IMR-90 (cell line): ENCODE measurements around the gene MYH7B. TPM values are rescaled to one million over a fixed set of nuclear protein-coding genes. Genes with fewer than 3 reads are reported as not detected.

Experiments used
- ATAC-seq: fragments of 200-7000 bp; cut with Tn5 transposase; 2 replicates; pipeline ENCODE4 v1.9.1; 2020; ENCODE audit warnings: low read depth, mild to moderate bottlenecking, moderate library complexity
- BruUV-seq: library from RNA; stranded (reverse); fragments of 400-500 nt; replicated peaks from 2 replicates; lab custom pipeline; 2021; lab: Mats Ljungman, UMichigan
- CTCF ChIA-PET: fragments of 300-600 bp; formaldehyde crosslinking; extraction: SDS; loops from one replicate; lab custom pipeline; 2021; ENCODE audit warnings: antibody characterized with exemption; lab: Yijun Ruan, JAX
- POLR2A ChIA-PET: fragments of 300-600 bp; sonication (Branson Sonifier 250); formaldehyde crosslinking; loops from one replicate; lab custom pipeline; 2022; ENCODE audit warnings: antibody characterized with exemption; ENCODE audit not compliant: unreplicated experiment; lab: Charles Lee
- DNase-seq: peaks from one replicate; pipeline ENCODE4 v3.0.0; 2013
- H2AFZ ChIP-seq: replicated peaks from 2 replicates; pipeline ENCODE3; 2013; ENCODE audit warnings: low read length, mild to moderate bottlenecking; ENCODE audit not compliant: poor library complexity
- H2AK5ac ChIP-seq: 2 replicates; pipeline ENCODE4 v1.6.1; 2013; ENCODE audit warnings: low read depth, low read length, inconsistent platforms
- H2AK9ac ChIP-seq: replicated peaks from 2 replicates; pipeline ENCODE3; 2013; ENCODE audit warnings: mild to moderate bottlenecking, low read depth, low read length, moderate library complexity; ENCODE audit not compliant: poor library complexity
- H2BK120ac ChIP-seq: 2 replicates; pipeline ENCODE4 v1.6.1; 2013; ENCODE audit warnings: low read depth, low read length, inconsistent platforms
- H2BK15ac ChIP-seq: 3 replicates; pipeline ENCODE4 v1.6.1; 2013; ENCODE audit warnings: low read depth, low read length, inconsistent platforms
- H2BK20ac ChIP-seq: 2 replicates; pipeline ENCODE4 v1.6.1; 2013; ENCODE audit warnings: low read depth, mild to moderate bottlenecking, inconsistent platforms, low read length, moderate library complexity
- H2BK5ac ChIP-seq: 2 replicates; pipeline ENCODE4 v1.6.1; 2013; ENCODE audit warnings: mild to moderate bottlenecking, low read depth, low read length, inconsistent platforms; ENCODE audit not compliant: poor library complexity, severe bottlenecking
- H3K14ac ChIP-seq: replicated peaks from 2 replicates; pipeline ENCODE4 v1.6.1; 2013; ENCODE audit warnings: low read depth, low read length, inconsistent platforms
- H3K18ac ChIP-seq: 2 replicates; pipeline ENCODE4 v1.6.1; 2013; ENCODE audit warnings: low read depth, low read length, control low read depth
- H3K23ac ChIP-seq: 2 replicates; pipeline ENCODE4 v1.6.1; 2013; ENCODE audit warnings: low read depth, low read length, inconsistent platforms
- H3K27ac ChIP-seq: 2 replicates; pipeline ENCODE4 v1.5.1; 2013; ENCODE audit warnings: mild to moderate bottlenecking, control low read depth, low read length; ENCODE audit not compliant: insufficient read depth
- H3K27me3 ChIP-seq: 2 replicates; pipeline ENCODE4 v1.6.1; 2013; ENCODE audit warnings: low read length; ENCODE audit not compliant: control insufficient read depth, insufficient read depth
- H3K36me3 ChIP-seq: 2 replicates; pipeline ENCODE4 v1.6.1; 2013; ENCODE audit warnings: low read length, mixed read lengths; ENCODE audit not compliant: control insufficient read depth, insufficient read depth
- H3K4ac ChIP-seq: 2 replicates; pipeline ENCODE4 v1.6.1; 2013; ENCODE audit warnings: low read depth, low read length, inconsistent platforms
- H3K4me1 ChIP-seq: 2 replicates; pipeline ENCODE4 v1.6.1; 2013; ENCODE audit warnings: low read length, mixed read lengths; ENCODE audit not compliant: control insufficient read depth, insufficient read depth
- H3K4me2 ChIP-seq: 2 replicates; pipeline ENCODE4 v1.6.1; 2013; ENCODE audit warnings: low read depth, mild to moderate bottlenecking, control low read depth, low read length, moderate library complexity
- H3K4me3 ChIP-seq: 2 replicates; pipeline ENCODE4 v1.5.1; 2013; ENCODE audit warnings: low read depth, mild to moderate bottlenecking, control low read depth, low read length, moderate library complexity; ENCODE audit not compliant: insufficient read depth
- H3K56ac ChIP-seq: 2 replicates; pipeline ENCODE4 v1.6.1; 2013; ENCODE audit warnings: low read length, inconsistent platforms; ENCODE audit not compliant: insufficient read depth; ENCODE audit errors: extremely low read depth
- H3K79me1 ChIP-seq, 2 experiments: 2 replicates each; pipeline ENCODE4 v1.6.1; 2013; ENCODE audit warnings: low read length in 2 of 2, inconsistent platforms in 1 of 2, low read depth in 1 of 2
- H3K9ac ChIP-seq: 2 replicates; pipeline ENCODE4 v1.6.1; 2013; ENCODE audit warnings: low read depth, low read length, control low read depth
- H3K9me1 ChIP-seq: 2 replicates; pipeline ENCODE4 v1.6.1; 2013; ENCODE audit warnings: low read length, inconsistent platforms; ENCODE audit not compliant: insufficient read depth
- H3K9me3 ChIP-seq: 2 replicates; pipeline ENCODE4 v1.6.1; 2013; ENCODE audit warnings: low read length; ENCODE audit not compliant: control insufficient read depth, insufficient read depth
- H4K20me1 ChIP-seq: 2 replicates; pipeline ENCODE4 v1.6.1; 2013; ENCODE audit warnings: low read length, inconsistent platforms; ENCODE audit not compliant: insufficient read depth
- H4K5ac ChIP-seq: 2 replicates; pipeline ENCODE4 v1.6.1; 2013; ENCODE audit warnings: mild to moderate bottlenecking, low read depth, low read length, control low read depth
- H4K8ac ChIP-seq, 2 experiments: 2 replicates each; pipeline ENCODE4 v1.6.1; 2013; ENCODE audit warnings: low read depth in 2 of 2, low read length in 2 of 2, control low read depth in 1 of 2, inconsistent platforms in 1 of 2
- H4K91ac ChIP-seq: 2 replicates; pipeline ENCODE4 v1.6.1; 2013; ENCODE audit warnings: low read depth, low read length, inconsistent platforms; ENCODE audit not compliant: insufficient read depth
- BHLHE40 ChIP-seq: fragments of 150-350 bp; IDR thresholded peaks from 2 replicates; pipeline ENCODE4 v1.6.1; 2016; ENCODE audit warnings: mild to moderate bottlenecking, low read depth, low read length
- CEBPB ChIP-seq: IDR thresholded peaks from 2 replicates; pipeline ENCODE4 v1.6.1; 2012; ENCODE audit warnings: low read depth, low read length, improper control_type of control experiment
- FOS ChIP-seq: fragments of 150-350 bp; IDR thresholded peaks from 2 replicates; pipeline ENCODE4 v1.6.1; 2016; ENCODE audit warnings: low read depth, low read length
- MAZ ChIP-seq: IDR thresholded peaks from 2 replicates; pipeline ENCODE4 v1.6.1; 2012; ENCODE audit warnings: low read depth, mild to moderate bottlenecking, low read length, improper control_type of control experiment, moderate library complexity, borderline replicate concordance
- RFX5 ChIP-seq: IDR thresholded peaks from 2 replicates; pipeline ENCODE4 v1.8.0; 2012; ENCODE audit warnings: low read depth, mild to moderate bottlenecking, low read length, moderate library complexity
- USF2 ChIP-seq: fragments of 150-350 bp; IDR thresholded peaks from 2 replicates; pipeline ENCODE4 v1.6.1; 2017; ENCODE audit warnings: mild to moderate bottlenecking, antibody characterized with exemption, low read length, low read depth
- WGBS, 2 experiments: methylation state at CpG; one replicate each; pipeline versions ENCODE4 v1.1.5 to v1.1.7; 2013; ENCODE audit warnings: missing lambda C conversion rate in 2 of 2; ENCODE audit not compliant: insufficient read length in 1 of 2; ENCODE audit errors: extremely low coverage in 2 of 2; 5-methylcytosine and 5-hydroxymethylcytosine counted together
- dilution Hi-C: fragments of 300-500 bp; cut with HindIII; formaldehyde crosslinking; loops from one replicate; pipeline ENCODE4 v1.14.3; 2018; ENCODE audit warnings: low sequenced_read_pairs; ENCODE audit not compliant: unreplicated experiment
- in situ Hi-C: fragments of 300-500 bp; cut with MboI; formaldehyde crosslinking; loops from 3 replicates; pipeline ENCODE4 v1.14.3; 2019; ENCODE audit warnings: low sequenced_read_pairs, inconsistent platforms, mixed read lengths
- intact Hi-C: fragments of 100-400 bp; cut with micrococcal nuclease; formaldehyde crosslinking; loops from 2 replicates; pipeline ENCODE4 v1.10.0; 2022
- polyA plus RNA-seq, 3 experiments: library from polyadenylated mRNA; depleted of rRNA; stranded (reverse); fragments of >200 nt; gene quantifications; 2 replicates each; pipeline ENCODE4 v1.2.3, GENCODE V29; 2012; ENCODE audit warnings: low replicate concordance in 1 of 3
- total RNA-seq: library from RNA; depleted of rRNA; stranded (reverse); fragments of >200 nt; gene quantifications from 2 replicates; pipeline ENCODE4 v1.2.3, GENCODE V29; 2012

MYH7B gene
- total and polyA plus RNA-seq, 2 of the 4 experiments (the other 2 are of a cell fraction) = 0.09 TPM; not detected in 1

DNA sequence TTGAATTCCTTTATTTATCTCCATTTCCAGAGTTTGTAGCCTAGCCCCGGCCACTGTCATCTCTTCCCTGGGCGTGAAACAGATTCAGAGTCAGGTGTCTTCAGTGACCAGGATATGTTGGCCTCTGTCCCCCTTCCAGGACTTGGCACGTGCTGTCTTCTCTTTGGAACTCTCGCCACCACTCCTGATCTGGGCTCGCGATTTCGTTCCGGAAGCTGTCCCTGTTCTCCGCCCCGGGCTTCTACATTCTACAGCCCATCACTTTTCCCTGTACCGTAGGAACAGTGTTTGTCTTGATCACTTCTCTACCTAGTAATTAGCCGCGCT lies 801 bp upstream of the MYH7B start:
- peak overlapping the region; percentile 79 for H3K18ac ChIP-seq
- H2BK15ac ChIP-seq = peak overlapping the region; percentile 87; the same call in 1 of the 3 replicates
- H3K56ac ChIP-seq = peak overlapping the region; percentile 96
- H3K36me3 ChIP-seq = peaks cover 2% of the 10 kb centered on the region; the same call in 1 of the 2 replicates
- H3K79me1 ChIP-seq = peaks cover 13 to 36% of the 10 kb centered on the region in 2 experiments; a peak in 3 of 4 replicates
- intact Hi-C loops = loop anchor here (1.0 kb wide), 1 partner anchor 81 kb away; no protein-coding TSS in a partner anchor
- H2BK120ac ChIP-seq = peak overlapping the region; percentile 84
- no peaks in the 10 kb centered on the region for H3K27me3 ChIP-seq
- H3K4me1 ChIP-seq = peaks cover 3% of the 10 kb centered on the region
- peak; percentile 24 for ATAC-seq
- H3K9me1 ChIP-seq = peaks cover 9% of the 10 kb centered on the region
- ChIA-PET CTCF (interaction anchor here (2.6 kb wide), 1 partner anchor 81 kb away, joined by 19 read pairs; the partner anchor contains the start of gene GGT7), POLR2A (interaction anchor here (1.0 kb wide), 1 partner anchor 67 kb away, joined by 3 read pairs; no protein-coding TSS in a partner anchor)
- H4K5ac ChIP-seq = peak overlapping the region; percentile 60
- DNase-seq = peak; percentile 42
- H3K4me3 ChIP-seq = peak overlapping the region; percentile 62
- 22% methylated on average over 3 of the region's 13 CpGs; no CpG with 5 or more reads in 1 of the 2 experiments for WGBS, 2 experiments
- H2BK20ac ChIP-seq = peak overlapping the region; percentile 33; the same call in 1 of the 2 replicates
- TSS peak; percentile 56 for BruUV-seq
- peak overlapping the region; percentile 85 for H3K9ac ChIP-seq
- H3K9me3 ChIP-seq = no peaks in the 10 kb centered on the region
- H2BK5ac ChIP-seq = peak overlapping the region; percentile 82
- peak overlapping the region; percentile 90 to 96 for H4K8ac ChIP-seq
- H4K20me1 ChIP-seq = no peaks in the 10 kb centered on the region
- H2AK5ac ChIP-seq = peak overlapping the region; percentile 79
- H3K4ac ChIP-seq = peak overlapping the region; percentile 95
- TF ChIP-seq FOS = no peak
- peak; percentile 52; the same call in 1 of the 2 replicates for TF ChIP-seq USF2
- TF ChIP-seq RFX5 = no peak
- TF ChIP-seq BHLHE40 = peak; percentile 89
- TF ChIP-seq MAZ = no peak
- TF ChIP-seq CEBPB = no peak
- dilution Hi-C loops = no loop called here
- peak overlapping the region; percentile 88 for H3K27ac ChIP-seq
- H3K23ac ChIP-seq = peak overlapping the region; percentile 85
- peak overlapping the region; percentile 89 for H3K4me2 ChIP-seq
- peak overlapping the region; percentile 94 for H4K91ac ChIP-seq
- H3K14ac ChIP-seq = peak overlapping the region; percentile 98
- in situ Hi-C loops = loop anchor here (5.0 kb wide), 1 partner anchor 83 kb away; the partner anchor contains the start of gene GGT7
- peak overlapping the region; percentile 99 for H2AK9ac ChIP-seq
- peak overlapping the region; percentile 91 for H2AFZ ChIP-seq
